Skeletal muscle satellite cell (primary cell): ENCODE data around the gene HNRNPDL.

Source experiments
- H3K27me3 ChIP-seq: 2 replicates; pipeline ENCODE4 v1.7.0; 2013; ENCODE audit warnings: low read length; ENCODE audit not compliant: control insufficient read depth, insufficient read depth
- H3K36me3 ChIP-seq: 2 replicates; pipeline ENCODE4 v1.7.0; 2013; ENCODE audit warnings: mild to moderate bottlenecking, control low read depth, low read length; ENCODE audit not compliant: insufficient read depth
- H3K4me1 ChIP-seq: 2 replicates; pipeline ENCODE4 v1.7.0; 2013; ENCODE audit warnings: low read length; ENCODE audit not compliant: control insufficient read depth, insufficient read depth
- H3K4me2 ChIP-seq: 2 replicates; pipeline ENCODE4 v1.7.0; 2013; ENCODE audit warnings: mild to moderate bottlenecking, low read length
- H3K4me3 ChIP-seq: 2 replicates; pipeline ENCODE4 v1.7.0; 2013; ENCODE audit warnings: low read length
- H3K9ac ChIP-seq: 2 replicates; pipeline ENCODE4 v1.7.0; 2013; ENCODE audit warnings: mild to moderate bottlenecking, low read depth, low read length, moderate library complexity
- H3K9me3 ChIP-seq: replicated peaks from 2 replicates; pipeline ENCODE4 v1.7.0; 2013; ENCODE audit warnings: mild to moderate bottlenecking, control low read depth, low read length

The HNRNPDL gene

DNA sequence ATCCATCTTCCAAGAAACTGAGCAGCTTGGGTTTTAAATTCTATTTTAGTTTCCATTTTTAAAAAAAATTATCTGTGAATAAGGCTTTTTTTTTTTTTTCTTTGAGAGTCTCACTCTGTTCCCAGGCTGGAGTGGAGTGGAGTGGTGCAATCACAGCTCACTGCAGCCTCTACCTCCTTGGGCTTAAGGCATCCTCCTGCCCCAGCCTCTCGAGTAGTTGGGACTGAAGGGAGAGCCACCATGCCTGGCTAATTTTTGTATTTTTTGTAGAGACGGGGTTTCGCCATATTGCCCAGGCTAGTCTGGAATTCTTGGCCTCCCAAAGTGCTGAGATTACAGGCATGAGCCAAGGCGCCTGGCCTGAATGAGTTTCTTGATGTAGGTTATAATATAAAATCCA lies 1.6 kb upstream of the HNRNPDL start:
- Histone ChIP-seq H3K4me1 (peaks cover 8% of the 10 kb centered on the region), H3K4me2 (peak overlapping the region; percentile 94), H3K36me3 (peaks cover 21% of the 10 kb centered on the region), H3K9me3 (no peaks in the 10 kb centered on the region), H3K27me3 (no peaks in the 10 kb centered on the region), H3K4me3 (peak overlapping the region; percentile 79), H3K9ac (peak overlapping the region; percentile 100)

DNA sequence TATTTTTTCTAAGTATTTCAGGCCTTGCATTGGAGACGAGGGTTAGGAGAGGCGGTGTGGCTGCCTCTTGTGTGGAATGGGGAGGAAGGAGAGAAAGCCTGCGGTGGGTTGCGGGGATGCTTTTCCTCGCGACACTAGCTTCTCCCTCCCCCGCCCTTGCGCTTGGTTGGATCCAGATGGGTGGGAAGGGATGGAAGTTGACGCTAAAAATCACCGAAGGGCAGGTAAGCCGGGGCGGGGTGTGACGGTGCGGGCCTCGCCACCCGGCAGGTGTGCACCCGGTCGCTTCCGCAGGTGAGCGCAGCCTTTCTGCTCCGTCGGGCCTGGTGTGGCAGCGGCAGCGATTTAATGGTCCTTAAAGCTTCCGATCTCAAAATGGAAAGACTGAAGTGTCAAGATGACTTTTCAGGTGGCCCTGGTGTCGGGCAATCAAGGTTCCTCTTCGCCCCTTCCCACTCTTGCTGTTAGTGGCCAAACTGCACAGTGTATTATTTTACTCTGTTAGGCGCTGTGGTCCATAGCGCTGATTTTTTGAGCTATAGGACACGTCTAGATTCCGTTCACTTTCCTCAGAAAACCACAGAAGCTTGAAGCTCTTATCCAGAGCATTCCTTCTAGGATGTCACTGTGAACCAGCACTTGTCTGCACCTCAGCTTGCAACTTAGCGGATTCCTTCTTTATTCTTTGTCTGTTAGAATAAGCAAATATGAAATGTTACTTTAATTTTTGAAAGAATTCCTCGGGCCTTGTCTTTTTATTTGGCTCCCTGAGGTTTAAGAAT lies 893 bp upstream of the HNRNPDL start:
- Histone ChIP-seq H3K27me3 (no peaks in the 10 kb centered on the region), H3K4me2 (peak overlapping the region; percentile 94), H3K4me1 (peaks cover 15% of the 10 kb centered on the region), H3K36me3 (peaks cover 28% of the 10 kb centered on the region), H3K9me3 (no peaks in the 10 kb centered on the region), H3K9ac (peak overlapping the region; percentile 100), H3K4me3 (peak overlapping the region; percentile 79)

GRCh38 chr4:82429728-82430192 lies 502 bp downstream of the HNRNPDL start:
- H3K36me3 ChIP-seq, result peaks cover 39% of the 10 kb centered on the region
- no peaks in the 10 kb centered on the region for H3K27me3 ChIP-seq
- H3K9me3 ChIP-seq, result no peaks in the 10 kb centered on the region

DNA sequence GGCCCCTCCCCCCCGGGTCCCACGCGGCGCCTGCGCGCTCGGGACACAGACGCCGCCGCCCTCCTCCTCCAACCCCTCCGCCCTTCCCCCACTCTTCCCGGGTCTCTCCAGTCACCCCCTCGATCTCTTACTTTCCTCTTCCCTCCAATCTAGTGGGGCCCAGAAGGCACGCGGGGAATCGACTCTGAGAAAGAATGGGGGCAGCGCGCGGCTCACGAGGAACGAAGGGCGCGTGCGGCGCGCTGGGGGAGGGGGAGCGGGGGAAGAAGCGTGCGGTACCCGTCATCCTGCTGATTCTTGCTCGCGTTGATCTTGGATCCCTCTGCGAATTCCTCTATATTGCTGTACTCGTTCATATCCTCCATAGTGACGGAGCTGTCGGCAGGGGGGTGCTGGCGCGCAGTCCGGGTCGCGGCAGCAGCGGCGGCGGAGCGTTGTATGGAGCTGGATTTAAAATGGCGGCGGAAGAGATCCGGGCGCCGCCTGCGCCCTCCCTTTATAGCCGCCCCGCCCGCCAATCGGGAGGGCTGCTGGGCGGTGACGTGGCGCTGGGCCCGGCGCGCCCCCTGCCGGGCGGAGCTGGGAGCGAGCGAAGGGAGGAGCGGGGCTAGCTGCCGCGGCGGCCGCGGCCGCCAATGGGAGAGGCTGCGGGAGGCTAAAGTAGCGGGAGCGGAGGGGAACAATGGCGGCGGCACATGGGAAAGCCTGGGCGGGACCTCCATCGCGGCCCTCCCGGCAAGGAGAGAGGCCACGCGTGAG lies 1.1 kb downstream of the HNRNPDL start:
- Histone ChIP-seq H3K4me3 (peak overlapping the region; percentile 79), H3K27me3 (no peaks in the 10 kb centered on the region), H3K4me1 (peaks cover 31% of the 10 kb centered on the region), H3K9me3 (no peaks in the 10 kb centered on the region), H3K9ac (peak overlapping the region; percentile 100), H3K4me2 (peak overlapping the region; percentile 94), H3K36me3 (peaks cover 45% of the 10 kb centered on the region)

More at GRCh38 chr4:82429728-82430192, 502 bp downstream of the HNRNPDL start:
- Histone ChIP-seq H3K4me1 (peaks cover 25% of the 10 kb centered on the region), H3K9ac (peak overlapping the region; percentile 100), H3K4me2 (peak overlapping the region; percentile 94), H3K4me3 (peak overlapping the region; percentile 79)

GRCh38 chr4:82428526-82428968 lies 1.7 kb downstream of the HNRNPDL start:
- H3K9me3 ChIP-seq, result no peaks in the 10 kb centered on the region
- peaks cover 51% of the 10 kb centered on the region for H3K36me3 ChIP-seq
- peaks cover 37% of the 10 kb centered on the region for H3K4me1 ChIP-seq
- H3K4me3 ChIP-seq, result peak overlapping the region; percentile 79
- H3K4me2 ChIP-seq, result peak overlapping the region; percentile 80
- no peaks in the 10 kb centered on the region for H3K27me3 ChIP-seq
- peak overlapping the region; percentile 100 for H3K9ac ChIP-seq

DNA sequence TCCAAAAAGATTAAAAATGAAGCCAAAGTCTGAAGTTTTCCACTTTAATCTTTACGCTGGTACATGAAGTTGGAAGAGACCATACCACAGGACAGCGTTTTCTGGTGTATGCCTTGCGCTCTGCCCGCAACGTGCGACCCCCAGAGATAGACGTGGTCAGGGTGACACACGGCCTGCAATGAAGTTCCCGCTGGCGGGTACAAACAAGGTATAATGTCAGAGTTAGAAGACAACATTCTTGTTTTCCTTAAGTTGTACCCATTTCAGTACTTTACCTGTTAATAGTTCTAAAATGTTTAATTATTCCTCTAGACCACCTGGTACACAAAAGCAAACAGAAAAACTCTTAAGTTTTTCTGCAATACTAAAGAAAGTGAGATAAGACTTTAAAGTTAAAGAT lies 4.8 kb downstream of the HNRNPDL start:
- peaks cover 35% of the 10 kb centered on the region for H3K4me1 ChIP-seq
- peaks cover 66% of the 10 kb centered on the region for H3K36me3 ChIP-seq
- no peaks in the 10 kb centered on the region for H3K27me3 ChIP-seq
- no peak overlapping the region for H3K4me3 ChIP-seq
- no peak overlapping the region for H3K9ac ChIP-seq
- no peaks in the 10 kb centered on the region for H3K9me3 ChIP-seq
- peak overlapping the region; percentile 80 for H3K4me2 ChIP-seq

DNA sequence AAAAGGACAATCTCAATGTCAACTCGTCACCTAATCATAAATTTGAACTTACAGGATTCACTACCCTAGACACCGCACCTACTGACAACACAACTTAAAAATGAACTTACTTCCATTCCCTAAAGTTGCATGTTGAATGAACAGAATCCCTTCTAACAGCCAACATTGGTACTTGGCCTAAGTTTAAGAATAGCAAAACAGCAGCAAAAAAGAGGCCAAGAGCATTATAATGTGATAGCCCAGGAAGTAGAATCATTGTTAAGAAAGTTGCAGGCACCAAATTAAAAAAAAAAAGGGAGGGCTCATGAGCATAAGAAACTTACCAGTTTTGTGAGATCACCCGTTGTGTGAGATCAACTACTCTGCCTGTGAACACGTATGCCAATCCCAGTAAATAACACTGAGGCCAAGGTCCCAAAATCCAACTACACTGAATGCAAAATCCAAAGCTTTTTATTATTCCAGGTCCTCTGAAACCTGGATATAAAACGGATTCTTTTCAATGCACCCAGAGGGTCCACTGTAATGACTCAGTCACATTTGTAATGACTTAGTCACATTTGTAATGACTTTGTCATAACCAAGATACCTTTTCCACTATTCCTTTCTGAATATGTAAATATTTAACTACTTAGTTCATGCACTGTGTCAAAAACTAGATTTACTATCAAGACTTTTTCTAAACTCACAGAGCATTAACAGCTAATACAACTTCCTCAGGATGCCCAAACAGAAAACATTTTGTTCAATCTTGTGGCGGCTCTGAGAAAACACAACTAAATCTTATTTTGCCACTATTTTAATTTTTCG lies 6.8 kb downstream of the HNRNPDL start:
- peaks cover 63% of the 10 kb centered on the region for H3K36me3 ChIP-seq
- peaks cover 35% of the 10 kb centered on the region for H3K4me1 ChIP-seq
- no peak overlapping the region for H3K9ac ChIP-seq
- peak overlapping the region; percentile 22 for H3K4me2 ChIP-seq
- H3K9me3 ChIP-seq, result no peaks in the 10 kb centered on the region
- no peaks in the 10 kb centered on the region for H3K27me3 ChIP-seq
- H3K4me3 ChIP-seq, result no peak overlapping the region

DNA sequence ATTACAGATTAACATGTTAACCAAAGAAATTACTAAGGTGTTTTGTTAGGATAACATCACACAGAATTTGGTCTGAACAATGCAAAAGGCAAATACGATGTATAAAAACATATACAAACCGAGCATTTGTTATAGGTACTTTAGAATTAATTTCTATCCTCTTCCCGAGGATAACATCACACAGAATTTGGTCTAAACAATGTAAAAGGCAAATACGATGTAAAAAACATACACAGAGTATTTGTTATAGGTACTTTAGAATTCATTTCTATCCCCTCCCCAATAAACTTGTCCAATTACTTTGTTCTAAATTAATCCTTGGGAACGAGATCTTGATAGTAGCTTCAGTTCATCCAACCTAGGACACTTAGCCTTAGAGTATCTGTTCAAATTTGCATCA lies 7.6 kb downstream of the HNRNPDL start:
- Histone ChIP-seq H3K4me2 (no peak overlapping the region), H3K27me3 (no peaks in the 10 kb centered on the region), H3K36me3 (peaks cover 56% of the 10 kb centered on the region), H3K4me1 (peaks cover 35% of the 10 kb centered on the region), H3K9ac (no peak overlapping the region), H3K9me3 (no peaks in the 10 kb centered on the region), H3K4me3 (no peak overlapping the region)

- no peak overlapping the region for H3K4me3 ChIP-seq
- H3K9ac ChIP-seq, result no peak overlapping the region
- peaks cover 34% of the 10 kb centered on the region for H3K4me1 ChIP-seq
- H3K27me3 ChIP-seq, result no peaks in the 10 kb centered on the region
- H3K9me3 ChIP-seq, result no peaks in the 10 kb centered on the region
- H3K36me3 ChIP-seq, result peaks cover 49% of the 10 kb centered on the region
- no peak overlapping the region for H3K4me2 ChIP-seq
These were observed 8.3 kb downstream of the HNRNPDL start for GRCh38 chr4:82421796-82422560.

DNA sequence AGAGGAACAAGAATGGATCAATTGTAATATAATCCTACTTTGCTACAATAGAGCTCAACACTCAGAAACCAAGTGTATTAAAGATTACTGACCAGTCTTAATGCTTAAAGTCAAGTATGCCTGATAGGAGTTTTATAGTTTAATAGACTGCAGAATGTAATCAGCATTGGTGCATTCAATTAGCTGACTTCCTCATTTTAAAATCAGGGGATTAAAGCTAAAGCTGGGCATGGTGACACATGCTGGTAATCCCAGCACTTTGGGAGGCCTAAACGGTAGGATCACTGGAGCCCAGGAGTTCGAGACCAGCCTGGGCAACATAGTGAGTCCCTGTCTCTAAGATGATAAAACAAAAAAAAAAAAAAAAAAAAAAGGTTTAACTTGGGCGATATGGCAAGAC lies 10.8 kb downstream of the HNRNPDL start:
- no peak overlapping the region for H3K4me3 ChIP-seq
- H3K4me2 ChIP-seq, result no peak overlapping the region
- H3K36me3 ChIP-seq, result peaks cover 24% of the 10 kb centered on the region
- H3K4me1 ChIP-seq, result peaks cover 12% of the 10 kb centered on the region
- no peaks in the 10 kb centered on the region for H3K27me3 ChIP-seq
- H3K9me3 ChIP-seq, result no peaks in the 10 kb centered on the region
- no peak overlapping the region for H3K9ac ChIP-seq
